Esophagus squamous epithelium (tissue), 4 donors: Measurements from ENCODE around the gene PAK6.

Source experiments
- CTCF ChIP-seq, 6 experiments: fragments of 450-650 bp in 4 of 6; fragments of 200-600 bp in 2 of 6; sonication (generic) in 2 of 6; IDR thresholded peaks; one replicate each; pipeline ENCODE4 v1.5.1; 2016 to 2019; ENCODE audit warnings: antibody characterized with exemption in 6 of 6, mild to moderate bottlenecking in 4 of 6, moderate library complexity in 4 of 6
- POLR2A ChIP-seq, 4 donors: fragments of 450-650 bp; IDR thresholded peaks; one replicate each; pipeline ENCODE4 v1.6.1; 2017; ENCODE audit warnings: antibody characterized with exemption in 4 of 4, mild to moderate bottlenecking in 4 of 4, moderate library complexity in 3 of 4

GRCh38 chr15:40269604-40270003, 30.7 kb downstream of the PAK6 start:
- TF ChIP-seq CTCF (IDR thresholded peaks at IDR 0.05) (no peak), POLR2A (IDR thresholded peaks at IDR 0.05) (no peak)
